Activated T-helper 1 cell treated with anti-CD3 and anti-CD28 coated beads, Interleukin-12 subunit alpha, Interleukin-12 subunit beta, Interleukin-2, Interleukin-4 antibody, amounts not matched to agents 30 ng/mL and 10 ng/mL and 1 ng/mL, durations not matched to agents 14 hours and 24 hours and 36 hours (primary cell): ENCODE data around the gene LRP1-AS. TPM values are rescaled to one million over a fixed set of nuclear protein-coding genes. Genes with fewer than 3 reads are reported as not detected.

Source experiments
- DNase-seq: peaks from one replicate; pipeline ENCODE4 v3.0.0; 2021; ENCODE audit warnings: low spot score
- H3K27ac Mint-ChIP-seq: one replicate; pipeline ENCODE4 v1.8.0; 2021; ENCODE audit warnings: mild to moderate bottlenecking, mixed read lengths
- H3K27me3 Mint-ChIP-seq: one replicate; pipeline ENCODE4 v1.8.0; 2022; ENCODE audit warnings: mild to moderate bottlenecking, moderate library complexity, mixed read lengths; ENCODE audit not compliant: insufficient read depth
- H3K36me3 Mint-ChIP-seq: one replicate; pipeline ENCODE4 v1.8.0; 2021; ENCODE audit warnings: low read depth, mixed read lengths
- H3K4me1 Mint-ChIP-seq: one replicate; pipeline ENCODE4 v1.8.0; 2021; ENCODE audit warnings: low read depth, mixed read lengths
- H3K4me3 Mint-ChIP-seq: one replicate; pipeline ENCODE4 v1.8.0; 2021; ENCODE audit warnings: mild to moderate bottlenecking, moderate library complexity, mixed read lengths
- H3K9me3 Mint-ChIP-seq: one replicate; pipeline ENCODE4 v1.8.0; 2021; ENCODE audit warnings: mixed read lengths
- intact Hi-C: fragments of 100-400 bp; cut with micrococcal nuclease; formaldehyde crosslinking; loops from one replicate; pipeline ENCODE4 v1.15.1; 2024
- total RNA-seq: library from RNA; stranded (reverse); gene quantifications from 2 replicates; pipeline ENCODE4 v1.2.3, GENCODE V29; 2022

The LRP1-AS gene
- total RNA-seq, 1 donor from 2014 or later: not detected

GRCh38 chr12:57164966-57165625, 17.7 kb upstream of the LRP1-AS start:
- Mint-ChIP-seq H3K27ac (no peak overlapping the region), H3K36me3 (no peaks in the 10 kb centered on the region), H3K4me1 (peaks cover 13% of the 10 kb centered on the region), H3K4me3 (no peak overlapping the region), H3K9me3 (no peaks in the 10 kb centered on the region), H3K27me3 (peaks cover 3% of the 10 kb centered on the region)
- intact Hi-C loops: no loop called here
- no peak for DNase-seq

GRCh38 chr12:57164454-57164853, 17.0 kb upstream of the LRP1-AS start:
- H3K27me3 Mint-ChIP-seq: peaks cover 3% of the 10 kb centered on the region
- intact Hi-C loops: no loop called here
- H3K4me3 Mint-ChIP-seq: no peak overlapping the region
- DNase-seq: no peak
- H3K4me1 Mint-ChIP-seq: peaks cover 13% of the 10 kb centered on the region
- H3K9me3 Mint-ChIP-seq: no peaks in the 10 kb centered on the region
- no peak overlapping the region for H3K27ac Mint-ChIP-seq
- H3K36me3 Mint-ChIP-seq: no peaks in the 10 kb centered on the region

GRCh38 chr12:57162553-57163125, 15.2 kb upstream of the LRP1-AS start:
- no peaks in the 10 kb centered on the region for H3K36me3 Mint-ChIP-seq
- no peak overlapping the region for H3K27ac Mint-ChIP-seq
- DNase-seq: no peak
- H3K27me3 Mint-ChIP-seq: peaks cover 3% of the 10 kb centered on the region
- no peaks in the 10 kb centered on the region for H3K9me3 Mint-ChIP-seq
- intact Hi-C loops: no loop called here
- H3K4me1 Mint-ChIP-seq: peaks cover 16% of the 10 kb centered on the region
- H3K4me3 Mint-ChIP-seq: no peak overlapping the region

- Mint-ChIP-seq H3K4me1 (peaks cover 8% of the 10 kb centered on the region), H3K9me3 (no peaks in the 10 kb centered on the region), H3K4me3 (no peak overlapping the region), H3K27ac (no peak overlapping the region), H3K27me3 (peaks cover 3% of the 10 kb centered on the region), H3K36me3 (no peaks in the 10 kb centered on the region)
- DNase-seq: no peak
- intact Hi-C loops: no loop called here
These were observed 14.1 kb upstream of the LRP1-AS start for GRCh38 chr12:57161491-57161890.

GRCh38 chr12:57160741-57161140, 13.3 kb upstream of the LRP1-AS start:
- H3K9me3 Mint-ChIP-seq: no peaks in the 10 kb centered on the region
- intact Hi-C loops: no loop called here
- DNase-seq: no peak
- no peak overlapping the region for H3K4me3 Mint-ChIP-seq
- H3K36me3 Mint-ChIP-seq: no peaks in the 10 kb centered on the region
- peaks cover 5% of the 10 kb centered on the region for H3K4me1 Mint-ChIP-seq
- peaks cover 3% of the 10 kb centered on the region for H3K27me3 Mint-ChIP-seq
- no peak overlapping the region for H3K27ac Mint-ChIP-seq

- H3K4me1 Mint-ChIP-seq: peaks cover 5% of the 10 kb centered on the region
- no peak overlapping the region for H3K27ac Mint-ChIP-seq
- intact Hi-C loops: no loop called here
- H3K36me3 Mint-ChIP-seq: no peaks in the 10 kb centered on the region
- H3K9me3 Mint-ChIP-seq: no peaks in the 10 kb centered on the region
- H3K27me3 Mint-ChIP-seq: peaks cover 3% of the 10 kb centered on the region
- no peak for DNase-seq
- no peak overlapping the region for H3K4me3 Mint-ChIP-seq
These were observed 12.6 kb upstream of the LRP1-AS start for GRCh38 chr12:57160040-57160439.

GRCh38 chr12:57159311-57159710, 11.9 kb upstream of the LRP1-AS start:
- Mint-ChIP-seq H3K27ac (no peak overlapping the region), H3K9me3 (no peaks in the 10 kb centered on the region), H3K4me1 (peaks cover 5% of the 10 kb centered on the region), H3K36me3 (no peaks in the 10 kb centered on the region), H3K27me3 (peaks cover 3% of the 10 kb centered on the region), H3K4me3 (no peak overlapping the region)
- DNase-seq: no peak
- intact Hi-C loops: no loop called here

- Mint-ChIP-seq H3K27ac (no peak overlapping the region), H3K36me3 (no peaks in the 10 kb centered on the region), H3K4me3 (no peak overlapping the region), H3K27me3 (peaks cover 3% of the 10 kb centered on the region), H3K9me3 (no peaks in the 10 kb centered on the region), H3K4me1 (peaks cover 5% of the 10 kb centered on the region)
- intact Hi-C loops: no loop called here
- DNase-seq: no peak
These were observed 11.2 kb upstream of the LRP1-AS start for GRCh38 chr12:57158665-57159064.

GRCh38 chr12:57158186-57158585, 10.8 kb upstream of the LRP1-AS start:
- H3K9me3 Mint-ChIP-seq: no peaks in the 10 kb centered on the region
- intact Hi-C loops: no loop called here

GRCh38 chr12:57157588-57158173, 10.3 kb upstream of the LRP1-AS start:
- Mint-ChIP-seq H3K4me1 (peaks cover 5% of the 10 kb centered on the region), H3K9me3 (no peaks in the 10 kb centered on the region), H3K4me3 (no peak overlapping the region), H3K27me3 (peaks cover 3% of the 10 kb centered on the region), H3K36me3 (no peaks in the 10 kb centered on the region), H3K27ac (no peak overlapping the region)
- intact Hi-C loops: no loop called here
- no peak for DNase-seq

More at GRCh38 chr12:57158186-57158585, 10.8 kb upstream of the LRP1-AS start:
- Mint-ChIP-seq H3K27ac (no peak overlapping the region), H3K36me3 (no peaks in the 10 kb centered on the region), H3K4me3 (no peak overlapping the region), H3K27me3 (peaks cover 3% of the 10 kb centered on the region), H3K4me1 (peaks cover 5% of the 10 kb centered on the region)
- DNase-seq: no peak

GRCh38 chr12:57156701-57157403, 9.4 kb upstream of the LRP1-AS start:
- no peaks in the 10 kb centered on the region for H3K36me3 Mint-ChIP-seq
- intact Hi-C loops: no loop called here
- no peaks in the 10 kb centered on the region for H3K9me3 Mint-ChIP-seq
- no peak for DNase-seq
- peaks cover 3% of the 10 kb centered on the region for H3K27me3 Mint-ChIP-seq
- peaks cover 5% of the 10 kb centered on the region for H3K4me1 Mint-ChIP-seq
- no peak overlapping the region for H3K4me3 Mint-ChIP-seq
- H3K27ac Mint-ChIP-seq: no peak overlapping the region

- H3K36me3 Mint-ChIP-seq: no peaks in the 10 kb centered on the region
- no peak for DNase-seq
- intact Hi-C loops: no loop called here
- peaks cover 5% of the 10 kb centered on the region for H3K4me1 Mint-ChIP-seq
- H3K27me3 Mint-ChIP-seq: peaks cover 1% of the 10 kb centered on the region
- H3K4me3 Mint-ChIP-seq: no peak overlapping the region
- no peak overlapping the region for H3K27ac Mint-ChIP-seq
- no peaks in the 10 kb centered on the region for H3K9me3 Mint-ChIP-seq
These were observed 7.5 kb upstream of the LRP1-AS start for GRCh38 chr12:57154804-57155434.

- DNase-seq: no peak
These were observed 6.7 kb upstream of the LRP1-AS start for GRCh38 chr12:57154076-57154475.

More at GRCh38 chr12:57154076-57154475, 6.7 kb upstream of the LRP1-AS start:
- H3K4me1 Mint-ChIP-seq: peaks cover 5% of the 10 kb centered on the region
- H3K9me3 Mint-ChIP-seq: no peaks in the 10 kb centered on the region
- H3K27ac Mint-ChIP-seq: no peak overlapping the region
- intact Hi-C loops: no loop called here
- H3K27me3 Mint-ChIP-seq: peaks cover 1% of the 10 kb centered on the region
- H3K4me3 Mint-ChIP-seq: no peak overlapping the region
- H3K36me3 Mint-ChIP-seq: no peaks in the 10 kb centered on the region
